Activated naive CD8-positive, alpha-beta T cell (primary cell): ENCODE measurements around the gene CENPB.

Experiments
- H3K27ac Mint-ChIP-seq: one replicate; pipeline ENCODE4 v1.8.0; 2021; ENCODE audit warnings: mixed read lengths
- H3K27me3 Mint-ChIP-seq: one replicate; pipeline ENCODE4 v1.8.0; 2021; ENCODE audit warnings: mixed read lengths
- H3K36me3 Mint-ChIP-seq: one replicate; pipeline ENCODE4 v1.8.0; 2021; ENCODE audit warnings: mixed read lengths
- H3K4me1 Mint-ChIP-seq: one replicate; pipeline ENCODE4 v1.8.0; 2021; ENCODE audit warnings: low read depth, mixed read lengths
- H3K4me3 Mint-ChIP-seq: one replicate; pipeline ENCODE4 v1.8.0; 2021; ENCODE audit warnings: mild to moderate bottlenecking, mixed read lengths
- H3K9me3 Mint-ChIP-seq: one replicate; pipeline ENCODE4 v1.8.0; 2021; ENCODE audit warnings: low read depth, mixed read lengths

The CENPB gene

GRCh38 chr20:3815703-3816315 lies 29.3 kb upstream of the CENPB start:
- no peaks in the 10 kb centered on the region for H3K9me3 Mint-ChIP-seq
- H3K36me3 Mint-ChIP-seq: no peaks in the 10 kb centered on the region
- H3K4me1 Mint-ChIP-seq: peaks cover 76% of the 10 kb centered on the region
- H3K27me3 Mint-ChIP-seq: no peaks in the 10 kb centered on the region
- peak overlapping the region; percentile 90 for H3K27ac Mint-ChIP-seq
- H3K4me3 Mint-ChIP-seq: peak overlapping the region; percentile 68

DNA sequence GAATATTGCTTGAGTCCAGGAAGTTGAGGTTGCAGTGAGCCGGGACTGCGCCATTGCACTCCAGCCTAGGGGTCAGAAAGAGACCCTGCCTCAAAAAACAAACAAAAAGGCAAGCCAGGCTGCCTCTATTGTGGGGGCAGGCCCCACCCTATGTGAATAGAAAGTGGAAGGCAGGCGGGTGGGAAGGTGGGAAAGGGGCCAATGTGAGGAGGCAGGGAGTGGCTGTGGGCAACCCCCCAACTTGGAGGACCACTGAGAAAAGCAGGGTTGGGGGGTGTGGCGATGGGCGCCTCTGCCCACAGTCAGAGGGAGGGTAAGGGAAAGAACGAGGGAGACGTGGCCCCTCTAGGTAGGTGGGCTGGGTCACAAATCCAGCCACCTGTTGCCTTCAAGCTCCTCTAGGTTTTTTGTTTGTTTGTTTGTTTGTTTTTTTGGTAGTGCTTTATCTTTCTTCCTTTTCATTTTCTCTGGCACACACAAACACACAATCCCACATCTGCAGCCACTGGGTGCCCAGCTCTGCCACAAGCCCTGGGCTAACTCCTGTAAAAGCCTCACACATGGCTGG lies 28.5 kb upstream of the CENPB start:
- Mint-ChIP-seq H3K9me3 (no peaks in the 10 kb centered on the region), H3K4me3 (no peak overlapping the region), H3K36me3 (no peaks in the 10 kb centered on the region), H3K27me3 (no peaks in the 10 kb centered on the region), H3K4me1 (peaks cover 82% of the 10 kb centered on the region), H3K27ac (peak overlapping the region; percentile 81)

GRCh38 chr20:3813848-3814581 lies 27.5 kb upstream of the CENPB start:
- Mint-ChIP-seq H3K4me3 (peak overlapping the region; percentile 47), H3K36me3 (no peaks in the 10 kb centered on the region), H3K9me3 (no peaks in the 10 kb centered on the region), H3K27ac (peak overlapping the region; percentile 98), H3K27me3 (no peaks in the 10 kb centered on the region), H3K4me1 (peaks cover 78% of the 10 kb centered on the region)

DNA sequence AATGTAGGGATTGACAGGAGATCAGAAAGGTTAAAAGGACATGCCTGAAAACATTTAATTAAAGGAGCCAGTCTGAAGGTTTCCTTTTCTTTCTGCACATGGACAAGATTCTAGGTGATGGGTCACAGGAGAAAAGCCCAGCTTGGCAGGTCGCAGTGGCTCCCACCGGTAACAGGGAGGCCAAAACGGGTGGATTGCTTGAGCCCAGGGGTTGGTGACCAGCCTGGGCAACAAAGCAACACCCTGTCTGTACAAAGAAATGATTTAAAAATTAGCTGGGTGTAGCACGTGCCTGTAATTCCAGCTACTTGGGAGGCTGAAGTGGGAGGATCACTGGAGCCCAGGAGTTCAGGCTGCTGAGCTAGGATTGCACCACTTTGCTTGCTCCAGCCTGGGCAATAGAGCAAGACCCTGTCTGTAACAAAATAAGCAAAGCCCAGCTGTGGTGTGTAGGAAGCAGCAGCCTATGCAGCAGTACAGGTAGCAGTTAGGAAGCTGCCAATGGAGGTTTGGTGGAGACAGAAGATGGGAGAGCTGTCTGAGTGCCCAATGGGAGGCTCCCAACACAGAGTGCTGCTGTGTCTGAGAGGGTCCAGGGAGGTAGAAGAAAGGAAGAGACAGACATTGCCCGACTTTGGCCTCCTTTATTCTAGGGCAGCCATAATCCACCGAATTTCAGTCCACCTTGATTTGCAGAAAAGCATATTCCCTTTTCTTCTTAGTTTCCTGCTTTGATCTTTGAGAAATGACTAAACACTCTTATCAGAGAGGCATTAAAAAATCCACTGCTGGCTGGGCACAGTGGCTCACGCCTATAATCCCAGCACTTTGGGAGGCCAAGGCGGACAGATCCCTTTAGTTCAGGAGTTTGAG lies 26.7 kb upstream of the CENPB start:
- Mint-ChIP-seq H3K4me1 (peaks cover 76% of the 10 kb centered on the region), H3K4me3 (peak overlapping the region; percentile 47), H3K9me3 (no peaks in the 10 kb centered on the region), H3K27ac (peak overlapping the region; percentile 98), H3K27me3 (no peaks in the 10 kb centered on the region), H3K36me3 (no peaks in the 10 kb centered on the region)

DNA sequence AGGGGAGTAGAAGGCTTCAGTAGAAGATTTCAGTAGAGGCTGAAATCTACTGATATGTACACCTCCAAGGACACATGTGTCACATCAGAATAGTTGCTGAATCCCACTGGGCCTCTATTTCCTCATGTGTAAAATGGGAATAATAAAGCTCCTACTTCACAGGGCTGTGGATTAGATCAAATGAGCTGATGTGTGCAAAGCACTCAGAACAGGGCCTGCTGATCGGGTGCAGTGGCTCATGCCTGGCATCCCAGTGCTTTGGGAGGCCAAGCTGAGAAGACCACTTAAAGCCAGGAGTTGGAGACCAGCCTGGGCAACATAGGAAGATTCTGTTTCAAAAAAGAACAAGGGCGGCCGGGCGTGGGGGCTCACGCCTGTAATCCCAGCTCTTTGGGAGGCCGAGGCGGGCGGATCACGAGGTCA lies 25.7 kb upstream of the CENPB start:
- H3K27me3 Mint-ChIP-seq: no peaks in the 10 kb centered on the region
- peak overlapping the region; percentile 98 for H3K27ac Mint-ChIP-seq
- H3K4me1 Mint-ChIP-seq: peaks cover 81% of the 10 kb centered on the region
- peak overlapping the region; percentile 90 for H3K4me3 Mint-ChIP-seq
- H3K36me3 Mint-ChIP-seq: no peaks in the 10 kb centered on the region
- no peaks in the 10 kb centered on the region for H3K9me3 Mint-ChIP-seq

- H3K9me3 Mint-ChIP-seq: no peaks in the 10 kb centered on the region
- H3K27ac Mint-ChIP-seq: peak overlapping the region; percentile 98
- H3K4me1 Mint-ChIP-seq: peaks cover 82% of the 10 kb centered on the region
- H3K4me3 Mint-ChIP-seq: peak overlapping the region; percentile 90
- H3K36me3 Mint-ChIP-seq: peaks cover under 1% of the 10 kb centered on the region
- H3K27me3 Mint-ChIP-seq: no peaks in the 10 kb centered on the region
Observed at GRCh38 chr20:3811467-3812258, 25.1 kb upstream of the CENPB start.

- Mint-ChIP-seq H3K36me3 (peaks cover 9% of the 10 kb centered on the region), H3K27me3 (no peaks in the 10 kb centered on the region), H3K9me3 (no peaks in the 10 kb centered on the region), H3K4me3 (no peak overlapping the region), H3K4me1 (peaks cover 79% of the 10 kb centered on the region), H3K27ac (peak overlapping the region; percentile 83)
Observed at GRCh38 chr20:3808544-3808943, 22.0 kb upstream of the CENPB start.

DNA sequence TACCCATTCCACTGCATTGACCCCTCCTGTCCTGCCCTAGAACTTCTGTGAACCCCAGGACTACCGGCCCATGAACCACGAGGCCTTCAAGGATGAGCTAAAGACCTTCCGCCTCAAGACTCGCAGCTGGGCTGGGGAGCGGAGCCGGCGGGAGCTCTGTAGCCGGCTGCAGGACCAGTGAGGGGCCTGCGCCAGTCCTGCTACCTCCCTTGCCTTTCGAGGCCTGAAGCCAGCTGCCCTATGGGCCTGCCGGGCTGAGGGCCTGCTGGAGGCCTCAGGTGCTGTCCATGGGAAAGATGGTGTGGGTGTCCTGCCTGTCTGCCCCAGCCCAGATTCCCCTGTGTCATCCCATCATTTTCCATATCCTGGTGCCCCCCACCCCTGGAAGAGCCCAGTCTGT lies 18.2 kb upstream of the CENPB start:
- H3K27ac Mint-ChIP-seq: no peak overlapping the region
- H3K27me3 Mint-ChIP-seq: no peaks in the 10 kb centered on the region
- H3K36me3 Mint-ChIP-seq: peaks cover 16% of the 10 kb centered on the region
- no peaks in the 10 kb centered on the region for H3K9me3 Mint-ChIP-seq
- H3K4me1 Mint-ChIP-seq: peaks cover 68% of the 10 kb centered on the region
- no peak overlapping the region for H3K4me3 Mint-ChIP-seq

GRCh38 chr20:3804254-3804751 lies 17.8 kb upstream of the CENPB start:
- no peaks in the 10 kb centered on the region for H3K9me3 Mint-ChIP-seq
- H3K4me3 Mint-ChIP-seq: no peak overlapping the region
- H3K27me3 Mint-ChIP-seq: no peaks in the 10 kb centered on the region
- peaks cover 71% of the 10 kb centered on the region for H3K4me1 Mint-ChIP-seq
- peak overlapping the region; percentile 81 for H3K27ac Mint-ChIP-seq
- peaks cover 16% of the 10 kb centered on the region for H3K36me3 Mint-ChIP-seq

GRCh38 chr20:3803854-3804253 lies 17.3 kb upstream of the CENPB start:
- H3K4me3 Mint-ChIP-seq: no peak overlapping the region
- peaks cover 16% of the 10 kb centered on the region for H3K36me3 Mint-ChIP-seq
- H3K27ac Mint-ChIP-seq: peak overlapping the region; percentile 81

DNA sequence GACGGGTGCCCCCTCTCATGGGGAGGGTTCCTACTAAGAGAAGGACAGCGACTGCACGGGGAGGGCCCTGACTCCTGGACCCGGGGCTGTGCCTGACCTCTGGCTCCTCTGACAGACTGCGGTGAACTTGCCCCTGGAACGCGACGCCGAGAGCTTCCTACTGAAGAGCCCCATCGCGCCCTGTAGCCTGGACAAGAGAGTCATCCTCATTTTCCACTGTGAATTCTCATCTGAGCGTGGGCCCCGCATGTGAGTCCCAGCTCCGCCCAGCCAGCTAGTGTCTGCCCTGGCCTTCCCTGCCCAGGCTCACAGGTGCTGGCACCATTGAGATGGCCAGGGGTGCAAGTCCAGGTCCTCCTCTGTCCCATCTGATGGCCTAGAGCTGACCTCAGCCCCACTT lies 16.7 kb upstream of the CENPB start:
- Mint-ChIP-seq H3K27ac (peak overlapping the region; percentile 81), H3K9me3 (no peaks in the 10 kb centered on the region), H3K4me3 (no peak overlapping the region), H3K36me3 (peaks cover 16% of the 10 kb centered on the region), H3K27me3 (no peaks in the 10 kb centered on the region), H3K4me1 (peaks cover 79% of the 10 kb centered on the region)

More at GRCh38 chr20:3803854-3804253, 17.3 kb upstream of the CENPB start:
- Mint-ChIP-seq H3K9me3 (no peaks in the 10 kb centered on the region), H3K27me3 (no peaks in the 10 kb centered on the region), H3K4me1 (peaks cover 75% of the 10 kb centered on the region)

- peak overlapping the region; percentile 52 for H3K27ac Mint-ChIP-seq
- peaks cover 16% of the 10 kb centered on the region for H3K36me3 Mint-ChIP-seq
- H3K9me3 Mint-ChIP-seq: no peaks in the 10 kb centered on the region
- H3K4me1 Mint-ChIP-seq: peaks cover 79% of the 10 kb centered on the region
- no peak overlapping the region for H3K4me3 Mint-ChIP-seq
- H3K27me3 Mint-ChIP-seq: no peaks in the 10 kb centered on the region
Observed at GRCh38 chr20:3802524-3803239, 16.1 kb upstream of the CENPB start.

GRCh38 chr20:3801846-3802245 lies 15.3 kb upstream of the CENPB start:
- H3K4me3 Mint-ChIP-seq: no peak overlapping the region
- H3K36me3 Mint-ChIP-seq: peaks cover 16% of the 10 kb centered on the region
- H3K27me3 Mint-ChIP-seq: no peaks in the 10 kb centered on the region
- H3K9me3 Mint-ChIP-seq: no peaks in the 10 kb centered on the region
- no peak overlapping the region for H3K27ac Mint-ChIP-seq
- peaks cover 79% of the 10 kb centered on the region for H3K4me1 Mint-ChIP-seq
